ENCODE results near the gene VIPR2.

- no peak for TF ChIP-seq POLR2A (IDR thresholded peaks at IDR 0.05)
- no peak for TF ChIP-seq CTCF (IDR thresholded peaks at IDR 0.05)
These were observed 81.4 kb downstream of the VIPR2 start for GRCh38 chr7:159063046-159063840.
